Ramos (cell line): ENCODE results near the gene SAMD4B.

ENCODE experiments used
- in situ Hi-C: fragments of 300-500 bp; cut with MboI; formaldehyde crosslinking; loops from one replicate; pipeline ENCODE4 v1.14.3; 2022; ENCODE audit warnings: low sequenced_read_pairs; ENCODE audit not compliant: unreplicated experiment

SAMD4B gene

GRCh38 chr19:39310558-39311311 is 31.5 kb upstream of the SAMD4B start:
- in situ Hi-C loops, result loop anchor here (10.0 kb wide), 1 partner anchor 196 kb away; no protein-coding TSS in a partner anchor

DNA sequence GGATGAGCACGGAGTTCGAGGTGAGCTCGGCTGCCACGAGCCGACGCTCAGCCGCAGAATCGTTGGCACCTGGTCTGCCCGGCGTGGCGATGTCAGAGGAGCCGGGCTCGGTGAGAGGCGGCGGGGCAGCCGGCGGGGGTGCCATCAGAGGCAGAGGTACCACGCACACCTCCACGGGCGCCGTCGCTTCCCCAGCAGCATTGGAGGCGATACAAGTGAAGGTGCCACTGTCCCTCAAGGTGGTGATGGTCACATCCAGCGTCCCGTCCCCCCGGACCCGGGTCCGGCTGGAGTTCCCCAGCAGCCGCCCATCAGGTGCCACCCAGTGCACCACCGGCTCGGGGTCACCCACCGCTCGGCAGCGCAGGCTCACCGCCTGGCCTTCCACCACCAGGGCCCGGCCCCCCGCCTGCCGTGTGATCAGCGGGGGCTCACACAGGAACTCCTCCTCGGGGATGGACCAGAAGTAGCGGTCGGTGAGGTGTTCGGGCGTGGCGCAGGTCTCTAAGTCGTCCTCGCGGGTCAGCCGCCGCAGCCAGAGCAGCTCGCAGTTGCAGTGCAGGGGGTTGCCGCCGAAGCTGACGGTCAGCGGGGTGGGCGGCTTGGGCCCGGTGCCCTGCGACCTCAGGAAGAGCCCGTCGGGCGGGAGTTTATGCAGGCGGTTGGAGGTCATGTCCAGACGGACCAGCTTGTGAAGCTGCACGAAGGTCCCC is 28.0 kb upstream of the SAMD4B start:
- in situ Hi-C loops, result loop anchor here (10.0 kb wide), 1 partner anchor 199 kb away; no protein-coding TSS in a partner anchor

DNA sequence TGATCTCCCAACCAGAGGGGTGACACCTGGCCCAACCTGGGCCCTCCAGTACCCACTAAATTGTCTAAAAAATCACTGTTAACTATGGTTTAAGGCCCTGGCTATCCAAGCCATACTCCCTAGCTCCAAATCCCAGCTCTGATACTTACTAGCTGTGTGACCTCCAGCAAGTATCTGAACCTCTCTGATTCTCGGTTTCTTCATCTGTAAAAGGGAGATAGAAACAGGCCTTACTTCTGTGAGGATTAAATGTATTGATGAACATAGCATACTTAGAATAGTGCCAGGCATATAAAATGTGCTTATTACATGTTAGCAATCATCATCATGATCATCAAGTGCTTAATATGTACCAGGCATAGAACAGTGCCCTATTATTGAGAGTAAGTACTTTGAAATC is 26.3 kb upstream of the SAMD4B start:
- in situ Hi-C loops, result loop anchor here (10.0 kb wide), 1 partner anchor 201 kb away; no protein-coding TSS in a partner anchor

GRCh38 chr19:39316627-39317321 is 25.4 kb upstream of the SAMD4B start:
- in situ Hi-C loops, result loop anchor here (10.0 kb wide), 1 partner anchor 202 kb away; no protein-coding TSS in a partner anchor

DNA sequence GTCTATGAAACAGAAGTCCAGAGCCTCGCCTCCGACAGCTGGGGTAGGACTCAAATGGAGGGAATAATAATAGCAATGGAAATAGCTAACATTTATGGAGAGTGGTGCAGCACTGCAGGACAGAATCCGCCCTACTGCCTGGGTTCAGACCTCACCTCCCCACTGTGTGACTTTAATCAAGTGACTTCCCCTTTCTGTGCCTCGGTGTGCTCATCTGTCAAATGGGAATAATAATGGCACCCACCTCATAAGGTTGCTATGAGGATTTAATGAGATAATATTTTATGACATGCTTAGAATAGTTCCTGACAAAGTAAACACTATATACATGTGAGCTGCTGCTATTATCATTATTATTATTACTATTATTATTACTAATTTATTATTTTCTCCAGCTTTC is 24.7 kb upstream of the SAMD4B start:
- in situ Hi-C loops, result loop anchor here (10.0 kb wide), 1 partner anchor 203 kb away; no protein-coding TSS in a partner anchor

DNA sequence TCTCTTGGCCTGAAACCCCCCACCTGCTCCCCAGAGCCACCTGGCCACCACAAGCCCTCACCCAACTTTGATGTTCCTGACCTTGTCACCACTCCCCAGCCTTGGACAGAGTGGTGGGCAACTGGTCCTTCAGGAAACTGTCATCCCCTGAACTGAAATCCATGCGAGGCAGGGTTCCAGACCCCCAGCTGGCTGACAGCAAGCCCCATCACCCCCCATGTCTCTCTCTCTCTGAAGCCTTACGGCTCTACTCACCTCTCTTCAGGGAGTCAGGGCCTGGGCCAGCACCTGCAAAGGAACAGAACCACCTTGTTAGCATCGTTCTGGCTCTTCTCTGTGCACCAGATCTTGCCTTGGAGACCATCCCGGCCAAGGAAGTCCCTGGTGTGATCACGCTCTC is 24.1 kb upstream of the SAMD4B start:
- in situ Hi-C loops, result loop anchor here (10.0 kb wide), 1 partner anchor 203 kb away; no protein-coding TSS in a partner anchor

DNA sequence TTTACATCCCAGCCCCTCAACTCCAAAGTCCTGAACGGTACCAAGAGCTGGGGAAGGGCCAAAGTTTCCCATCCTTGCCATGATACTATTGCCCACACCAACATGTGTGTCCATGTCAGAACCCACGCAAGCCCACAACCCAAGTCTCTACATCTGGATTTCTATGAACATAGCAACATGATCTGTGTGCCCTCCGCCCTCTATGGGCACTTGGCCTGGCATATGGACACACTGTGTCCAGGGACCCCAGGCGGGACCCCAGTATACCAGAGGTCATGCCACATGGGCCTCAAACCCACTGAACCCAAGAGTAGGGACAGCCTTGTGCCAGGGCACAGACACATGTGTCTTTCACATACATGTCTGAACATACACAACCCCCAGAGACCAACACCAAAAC is 23.5 kb upstream of the SAMD4B start:
- in situ Hi-C loops, result loop anchor here (10.0 kb wide), 1 partner anchor 204 kb away; no protein-coding TSS in a partner anchor

GRCh38 chr19:39319098-39319891 is 22.9 kb upstream of the SAMD4B start:
- in situ Hi-C loops, result loop anchor here (10.0 kb wide), 1 partner anchor 204 kb away; no protein-coding TSS in a partner anchor

DNA sequence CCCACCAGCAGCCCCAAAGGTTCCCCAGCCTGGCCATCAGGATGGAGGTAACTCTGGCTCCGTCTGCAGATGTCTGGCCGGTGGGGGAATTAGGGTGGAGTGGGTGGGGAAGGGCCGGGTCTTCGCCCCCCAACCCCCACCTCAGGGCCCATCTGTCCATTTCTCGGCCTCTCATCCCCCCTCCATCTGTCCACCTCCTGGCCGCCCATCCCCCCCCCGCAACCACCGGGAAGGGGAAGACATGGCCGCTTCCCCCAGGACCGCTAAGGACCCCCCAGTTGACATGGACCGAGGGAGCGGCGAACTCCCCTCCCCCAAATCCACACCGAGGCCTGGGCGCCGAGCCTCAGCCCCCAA is 22.4 kb upstream of the SAMD4B start:
- in situ Hi-C loops, result loop anchor here (10.0 kb wide), 2 partner anchors 105 to 205 kb away; no protein-coding TSS in a partner anchor

GRCh38 chr19:39321117-39321831 is 20.9 kb upstream of the SAMD4B start:
- in situ Hi-C loops, result loop anchor here (10.0 kb wide), 1 partner anchor 106 kb away; no protein-coding TSS in a partner anchor

DNA sequence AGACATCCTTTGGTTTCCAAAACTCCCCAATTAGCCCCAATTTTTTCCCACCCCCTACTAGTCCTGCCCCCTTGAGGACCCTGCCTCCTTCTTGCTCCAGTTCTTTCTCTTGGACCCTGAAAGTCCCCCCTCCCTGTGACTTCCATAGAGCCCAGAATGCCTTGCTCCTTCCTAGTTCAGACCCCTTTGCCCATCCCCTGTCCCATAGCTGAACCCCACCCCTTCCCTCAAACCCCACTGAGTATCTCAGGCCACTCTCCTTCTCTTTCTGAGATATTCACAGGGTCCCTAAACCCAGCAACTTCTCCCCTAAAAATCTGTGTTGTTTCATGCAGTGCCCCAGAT is 20.4 kb upstream of the SAMD4B start:
- in situ Hi-C loops, result loop anchor here (10.0 kb wide), 1 partner anchor 107 kb away; no protein-coding TSS in a partner anchor

- in situ Hi-C loops, result loop anchor here (10.0 kb wide), 1 partner anchor 110 kb away; no protein-coding TSS in a partner anchor
Measured at GRCh38 chr19:39324242-39324842, 17.9 kb upstream of the SAMD4B start.

DNA sequence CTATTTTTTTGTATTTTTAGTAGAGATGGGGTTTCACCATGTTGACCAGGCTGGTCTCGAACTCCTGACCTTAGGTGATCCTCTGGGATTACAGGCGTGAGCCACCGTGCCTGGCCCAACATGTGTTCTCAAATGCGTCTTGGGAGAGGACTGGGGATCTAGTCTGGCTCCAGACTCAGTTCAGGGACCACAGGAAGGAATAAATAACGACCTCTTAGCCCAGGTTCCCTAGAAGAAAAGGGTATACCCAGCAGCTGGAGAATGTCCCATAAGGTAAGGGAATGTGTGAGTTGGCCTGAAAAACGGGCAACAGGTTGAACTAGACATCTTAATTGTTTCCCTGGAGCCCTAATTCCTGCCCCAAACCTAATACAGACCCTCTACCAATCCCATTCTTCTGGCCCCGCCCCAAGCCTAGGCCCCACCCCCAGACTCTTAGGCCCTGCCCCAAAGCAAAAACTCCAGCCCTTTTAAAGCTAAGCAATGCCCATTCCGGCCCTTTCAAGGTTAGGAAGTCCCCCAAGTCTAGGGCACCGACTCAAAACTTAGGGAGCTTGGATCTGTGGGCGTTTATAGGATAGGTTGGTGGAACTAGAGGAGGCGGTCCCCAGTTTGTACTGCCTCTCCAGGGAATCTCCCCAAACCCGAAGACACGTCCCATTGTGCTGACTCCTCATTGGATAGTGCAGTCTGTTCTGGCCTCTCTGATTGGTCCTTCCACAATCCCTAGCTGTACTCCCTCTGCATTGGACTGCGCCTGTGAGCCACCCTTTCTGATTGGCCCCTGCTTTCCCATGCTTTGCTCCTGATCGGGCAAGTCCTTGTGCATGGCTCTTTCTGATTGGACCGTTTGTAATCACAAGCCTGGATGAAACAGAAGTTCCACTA is 16.2 kb upstream of the SAMD4B start:
- in situ Hi-C loops, result loop anchor here (10.0 kb wide), 1 partner anchor 111 kb away; no protein-coding TSS in a partner anchor

- in situ Hi-C loops, result loop anchor here (10.0 kb wide), 1 partner anchor 113 kb away; no protein-coding TSS in a partner anchor
Measured at GRCh38 chr19:39327363-39328045, 14.7 kb upstream of the SAMD4B start.

DNA sequence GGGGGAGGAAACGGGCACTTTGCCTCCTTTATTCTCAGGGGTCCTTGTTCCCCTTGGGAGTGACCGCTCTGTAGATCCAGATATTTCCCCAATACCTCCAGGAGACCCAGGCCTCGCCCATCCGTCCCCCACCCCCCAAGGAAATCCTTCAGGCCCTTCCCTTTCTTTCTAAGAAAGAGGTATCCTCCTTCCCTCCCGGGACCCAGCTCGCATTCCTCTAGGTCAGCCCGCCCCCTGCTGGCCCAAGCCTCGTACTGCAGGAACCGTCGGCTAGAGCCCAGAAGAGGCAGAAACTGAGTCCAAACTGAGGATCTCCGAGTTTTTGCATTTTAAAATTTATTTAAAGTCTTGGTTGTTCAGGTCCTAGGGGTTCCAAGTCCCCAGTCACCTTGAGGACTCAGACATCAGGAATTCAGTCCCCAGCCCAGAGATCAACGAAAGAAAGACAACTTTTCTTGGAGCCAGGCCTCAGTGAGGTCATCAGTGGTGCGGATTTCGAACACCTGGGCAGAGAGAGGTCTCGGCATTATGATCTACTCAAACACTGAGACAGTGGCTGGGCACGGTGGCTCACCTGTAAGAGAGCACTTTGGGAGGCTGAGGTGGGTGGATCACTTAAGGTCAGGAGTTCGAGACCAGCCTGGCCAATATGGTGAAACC is 14.0 kb upstream of the SAMD4B start:
- in situ Hi-C loops, result loop anchor here (10.0 kb wide), 1 partner anchor 113 kb away; no protein-coding TSS in a partner anchor

DNA sequence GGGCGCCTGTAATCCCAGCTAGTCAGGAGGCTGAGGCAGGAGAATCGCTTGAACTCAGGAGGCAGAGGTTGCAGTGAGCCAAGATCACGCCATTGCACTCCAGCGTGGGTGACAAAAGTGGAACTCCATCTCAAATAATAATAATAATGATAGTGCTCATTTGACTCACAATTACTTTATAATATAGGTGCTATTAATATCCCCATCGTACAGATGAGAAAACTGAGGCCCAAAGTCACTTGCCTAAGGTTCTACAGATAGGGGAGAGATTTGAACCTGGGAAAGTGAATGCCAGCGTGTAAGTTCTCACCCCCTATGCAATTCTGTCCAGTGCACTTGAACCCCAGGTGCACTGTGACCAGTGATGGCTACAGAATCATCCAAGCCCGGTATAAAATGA is 12.3 kb upstream of the SAMD4B start:
- in situ Hi-C loops, result loop anchor here (10.0 kb wide), 1 partner anchor 115 kb away; no protein-coding TSS in a partner anchor
